ENCODE results near the gene PNKP.

GRCh38 chr19:49859682-49860335 is 7.6 kb downstream of the PNKP start:
- TF ChIP-seq CTCF (conservative IDR thresholded peaks at IDR 0.05; ENCODE audit: low read depth, low read length) = no peak
- no peak for TF ChIP-seq EZH2 (IDR thresholded peaks at IDR 0.05; ENCODE audit: low read length, unreplicated experiment)

All from PC-3 (cell line).